ENCODE measurements around the gene ZNRD2.

Gene ZNRD2

GRCh38 chr11:65584106-65584505 is 13.8 kb downstream of the ZNRD2 start:
- Histone ChIP-seq H2AFZ (ENCODE audit: low read length, unreplicated experiment) (no peak overlapping the region), H3K4me1 (ENCODE audit: control insufficient read depth, insufficient read depth, low read length, unreplicated experiment) (peaks cover 20% of the 10 kb centered on the region), H3K27ac (ENCODE audit: low read depth, low read length) (no peak overlapping the region), H3K27me3 (ENCODE audit: insufficient read depth, low read length) (no peaks in the 10 kb centered on the region), H3K36me3 (ENCODE audit: insufficient read depth, low read length) (peaks cover 17% of the 10 kb centered on the region; the same call in 1 of the 2 replicates), H3K79me2 (ENCODE audit: control insufficient read depth, insufficient read depth, low read length, unreplicated experiment) (no peaks in the 10 kb centered on the region), H3K4me3 (ENCODE audit: low read depth, low read length) (no peak overlapping the region)

DNA sequence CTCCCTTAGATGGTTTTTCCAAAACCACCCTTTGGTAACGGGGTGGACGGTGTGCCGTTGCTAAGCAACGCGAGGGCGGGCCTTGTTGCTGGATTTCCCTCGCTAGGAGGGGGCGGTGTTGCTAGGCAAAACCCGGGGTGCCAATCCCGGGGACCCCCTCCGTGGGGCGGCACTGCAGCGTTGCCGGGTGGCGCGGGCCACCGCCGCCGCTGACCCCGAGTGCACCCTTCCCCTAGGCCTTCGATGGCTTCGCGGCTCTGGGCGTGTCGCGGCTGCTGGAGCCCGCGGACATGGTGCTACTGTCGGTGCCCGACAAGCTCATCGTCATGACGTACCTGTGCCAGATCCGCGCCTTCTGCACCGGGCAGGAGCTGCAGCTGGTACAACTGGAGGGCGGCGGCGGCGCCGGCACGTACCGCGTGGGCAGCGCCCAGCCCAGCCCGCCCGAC is 14.5 kb downstream of the ZNRD2 start:
- Histone ChIP-seq H3K4me1 (ENCODE audit: control insufficient read depth, insufficient read depth, low read length, unreplicated experiment) (peaks cover 20% of the 10 kb centered on the region), H3K79me2 (ENCODE audit: control insufficient read depth, insufficient read depth, low read length, unreplicated experiment) (no peaks in the 10 kb centered on the region), H3K27ac (ENCODE audit: low read depth, low read length) (no peak overlapping the region), H3K36me3 (ENCODE audit: insufficient read depth, low read length) (peaks cover 17% of the 10 kb centered on the region; the same call in 1 of the 2 replicates), H3K4me3 (ENCODE audit: low read depth, low read length) (no peak overlapping the region), H2AFZ (ENCODE audit: low read length, unreplicated experiment) (no peak overlapping the region), H3K27me3 (ENCODE audit: insufficient read depth, low read length) (no peaks in the 10 kb centered on the region)

DNA sequence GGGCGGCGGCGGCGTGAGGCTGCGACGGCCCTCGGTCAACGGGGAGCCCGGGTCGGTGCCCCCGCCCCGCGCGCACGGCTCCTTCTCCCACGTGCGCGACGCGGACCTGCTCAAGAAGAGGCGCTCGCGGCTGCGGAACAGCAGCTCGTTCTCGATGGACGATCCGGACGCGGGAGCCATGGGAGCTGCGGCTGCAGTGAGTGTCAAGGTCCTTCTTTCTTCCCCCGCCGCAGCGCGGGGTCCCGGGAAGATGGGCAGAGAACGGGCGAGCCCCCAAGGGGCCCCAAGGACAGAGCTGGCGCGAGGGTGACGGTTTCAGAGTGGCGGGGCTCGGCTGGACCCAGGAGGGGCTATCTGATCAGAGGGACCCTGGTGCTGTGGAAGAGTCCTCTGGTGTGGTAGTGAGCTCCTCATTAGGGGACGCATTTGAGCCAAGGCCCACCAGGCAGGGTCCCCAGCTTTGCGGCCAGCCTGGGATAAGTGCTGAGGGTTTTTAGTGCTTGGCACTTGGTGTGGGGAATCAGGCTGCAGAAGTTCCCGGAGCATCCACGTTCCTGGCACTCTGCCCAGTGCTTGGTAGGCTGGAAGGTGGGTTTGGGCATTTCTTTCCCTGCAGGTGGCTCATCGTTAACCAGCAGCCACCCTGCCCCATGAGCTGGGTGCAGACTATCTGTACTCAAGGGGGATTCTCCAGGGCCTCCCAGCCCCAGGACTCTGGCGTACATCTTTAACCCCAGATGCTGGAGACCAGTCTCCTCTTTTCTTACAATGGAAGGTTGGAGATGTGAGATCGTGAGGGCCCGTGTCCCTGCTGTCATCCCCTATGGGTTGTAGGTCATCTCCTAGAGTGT is 15.3 kb downstream of the ZNRD2 start:
- no peak overlapping the region for H2AFZ ChIP-seq (ENCODE audit: low read length, unreplicated experiment)
- H3K36me3 ChIP-seq (ENCODE audit: insufficient read depth, low read length), result peaks cover 13% of the 10 kb centered on the region; the same call in 1 of the 2 replicates
- H3K4me3 ChIP-seq (ENCODE audit: low read depth, low read length), result no peak overlapping the region
- H3K27me3 ChIP-seq (ENCODE audit: insufficient read depth, low read length), result no peaks in the 10 kb centered on the region
- H3K4me1 ChIP-seq (ENCODE audit: control insufficient read depth, insufficient read depth, low read length, unreplicated experiment), result peaks cover 20% of the 10 kb centered on the region
- no peaks in the 10 kb centered on the region for H3K79me2 ChIP-seq (ENCODE audit: control insufficient read depth, insufficient read depth, low read length, unreplicated experiment)
- H3K27ac ChIP-seq (ENCODE audit: low read depth, low read length), result no peak overlapping the region

- Histone ChIP-seq H3K27me3 (ENCODE audit: insufficient read depth, low read length) (no peaks in the 10 kb centered on the region), H3K4me1 (ENCODE audit: control insufficient read depth, insufficient read depth, low read length, unreplicated experiment) (peaks cover 20% of the 10 kb centered on the region), H3K27ac (ENCODE audit: low read depth, low read length) (no peak overlapping the region), H3K79me2 (ENCODE audit: control insufficient read depth, insufficient read depth, low read length, unreplicated experiment) (no peaks in the 10 kb centered on the region), H3K4me3 (ENCODE audit: low read depth, low read length) (no peak overlapping the region), H2AFZ (ENCODE audit: low read length, unreplicated experiment) (no peak overlapping the region), H3K36me3 (ENCODE audit: insufficient read depth, low read length) (peaks cover 7% of the 10 kb centered on the region; the same call in 1 of the 2 replicates)
Measured at GRCh38 chr11:65586247-65586630, 16.0 kb downstream of the ZNRD2 start.

- Histone ChIP-seq H2AFZ (ENCODE audit: low read length, unreplicated experiment) (no peak overlapping the region), H3K27ac (ENCODE audit: low read depth, low read length) (no peak overlapping the region), H3K4me3 (ENCODE audit: low read depth, low read length) (no peak overlapping the region), H3K79me2 (ENCODE audit: control insufficient read depth, insufficient read depth, low read length, unreplicated experiment) (no peaks in the 10 kb centered on the region), H3K4me1 (ENCODE audit: control insufficient read depth, insufficient read depth, low read length, unreplicated experiment) (peaks cover 20% of the 10 kb centered on the region), H3K27me3 (ENCODE audit: insufficient read depth, low read length) (no peaks in the 10 kb centered on the region), H3K36me3 (ENCODE audit: insufficient read depth, low read length) (peaks cover 7% of the 10 kb centered on the region; the same call in 1 of the 2 replicates)
Measured at GRCh38 chr11:65586676-65587075, 16.4 kb downstream of the ZNRD2 start.

DNA sequence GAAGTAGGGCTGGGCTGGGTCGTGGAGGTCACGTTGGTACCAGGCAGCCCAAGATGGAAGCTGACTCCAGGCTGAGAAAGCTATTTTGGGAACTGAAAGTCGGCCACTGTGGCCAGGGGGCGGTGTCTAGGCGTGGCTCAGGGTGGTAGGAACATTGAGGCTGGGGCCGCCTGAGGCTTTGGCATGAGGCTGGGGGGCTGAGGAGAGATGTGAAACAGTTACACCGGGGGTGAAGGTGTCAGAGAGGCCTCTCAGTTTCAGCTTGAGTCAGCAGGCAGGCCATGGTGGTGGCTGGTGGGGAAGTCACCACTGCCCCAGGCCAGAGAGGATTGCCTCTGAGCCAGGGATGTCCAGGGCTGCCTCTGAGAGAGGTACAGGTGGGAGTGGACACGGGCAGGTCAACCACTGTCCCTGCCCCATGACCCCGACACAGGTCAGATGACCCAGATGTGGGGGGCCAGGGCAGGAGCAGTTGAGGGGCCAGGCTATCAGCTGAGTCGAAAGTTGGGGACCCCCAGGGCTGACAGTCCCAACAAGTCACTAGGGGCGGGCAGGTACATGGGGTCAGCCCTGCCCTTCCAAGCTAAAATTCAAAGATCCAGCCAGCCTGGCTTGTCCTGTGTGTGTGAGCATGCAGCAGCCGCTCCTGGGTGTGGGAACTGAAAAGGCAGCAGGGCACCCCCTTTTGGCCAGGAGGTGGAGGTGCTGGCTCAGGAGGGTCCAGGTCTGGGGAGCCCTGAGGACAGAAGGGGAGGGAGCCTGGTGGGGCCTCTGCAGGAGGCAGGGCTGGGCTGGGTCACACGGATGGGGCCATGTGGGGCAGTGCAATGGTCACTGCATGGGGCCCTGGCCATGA is 18.1 kb downstream of the ZNRD2 start:
- Histone ChIP-seq H3K36me3 (ENCODE audit: insufficient read depth, low read length) (0 out of 2 replicates have a peak, but pooled peaks cover 4% of the 10 kb centered on the region), H3K27me3 (ENCODE audit: insufficient read depth, low read length) (no peaks in the 10 kb centered on the region), H3K4me1 (ENCODE audit: control insufficient read depth, insufficient read depth, low read length, unreplicated experiment) (peaks cover 20% of the 10 kb centered on the region), H2AFZ (ENCODE audit: low read length, unreplicated experiment) (no peak overlapping the region), H3K27ac (ENCODE audit: low read depth, low read length) (no peak overlapping the region), H3K4me3 (ENCODE audit: low read depth, low read length) (no peak overlapping the region), H3K79me2 (ENCODE audit: control insufficient read depth, insufficient read depth, low read length, unreplicated experiment) (no peaks in the 10 kb centered on the region)

- Histone ChIP-seq H3K4me3 (ENCODE audit: low read depth, low read length) (no peak overlapping the region), H3K27me3 (ENCODE audit: insufficient read depth, low read length) (no peaks in the 10 kb centered on the region), H3K27ac (ENCODE audit: low read depth, low read length) (no peak overlapping the region), H3K79me2 (ENCODE audit: control insufficient read depth, insufficient read depth, low read length, unreplicated experiment) (no peaks in the 10 kb centered on the region), H3K36me3 (ENCODE audit: insufficient read depth, low read length) (no peaks in the 10 kb centered on the region), H2AFZ (ENCODE audit: low read length, unreplicated experiment) (no peak overlapping the region), H3K4me1 (ENCODE audit: control insufficient read depth, insufficient read depth, low read length, unreplicated experiment) (peaks cover 20% of the 10 kb centered on the region)
Measured at GRCh38 chr11:65589444-65590239, 19.4 kb downstream of the ZNRD2 start.

- no peak overlapping the region for H3K27ac ChIP-seq (ENCODE audit: low read depth, low read length)
- no peak overlapping the region for H3K4me3 ChIP-seq (ENCODE audit: low read depth, low read length)
- no peaks in the 10 kb centered on the region for H3K79me2 ChIP-seq (ENCODE audit: control insufficient read depth, insufficient read depth, low read length, unreplicated experiment)
- no peaks in the 10 kb centered on the region for H3K36me3 ChIP-seq (ENCODE audit: insufficient read depth, low read length)
- no peaks in the 10 kb centered on the region for H3K27me3 ChIP-seq (ENCODE audit: insufficient read depth, low read length)
- peaks cover 24% of the 10 kb centered on the region for H3K4me1 ChIP-seq (ENCODE audit: control insufficient read depth, insufficient read depth, low read length, unreplicated experiment)
- no peak overlapping the region for H2AFZ ChIP-seq (ENCODE audit: low read length, unreplicated experiment)
Measured at GRCh38 chr11:65590240-65590738, 20.0 kb downstream of the ZNRD2 start.

GRCh38 chr11:65591939-65592857 is 21.9 kb downstream of the ZNRD2 start:
- Histone ChIP-seq H3K4me3 (ENCODE audit: low read depth, low read length) (no peak overlapping the region), H2AFZ (ENCODE audit: low read length, unreplicated experiment) (no peak overlapping the region), H3K27me3 (ENCODE audit: insufficient read depth, low read length) (no peaks in the 10 kb centered on the region)

More at GRCh38 chr11:65591939-65592857, 21.9 kb downstream of the ZNRD2 start:
- H3K4me1 ChIP-seq (ENCODE audit: control insufficient read depth, insufficient read depth, low read length, unreplicated experiment), result peaks cover 24% of the 10 kb centered on the region
- no peak overlapping the region for H3K27ac ChIP-seq (ENCODE audit: low read depth, low read length)
- H3K79me2 ChIP-seq (ENCODE audit: control insufficient read depth, insufficient read depth, low read length, unreplicated experiment), result no peaks in the 10 kb centered on the region
- no peaks in the 10 kb centered on the region for H3K36me3 ChIP-seq (ENCODE audit: insufficient read depth, low read length)
